ENCODE data around the gene KNTC1.
"Not testable (repeated sequence)": the region's sequence is repeated elsewhere in the genome, so short reads cannot be mapped to it uniquely, and the experiment has no call there.

DNA sequence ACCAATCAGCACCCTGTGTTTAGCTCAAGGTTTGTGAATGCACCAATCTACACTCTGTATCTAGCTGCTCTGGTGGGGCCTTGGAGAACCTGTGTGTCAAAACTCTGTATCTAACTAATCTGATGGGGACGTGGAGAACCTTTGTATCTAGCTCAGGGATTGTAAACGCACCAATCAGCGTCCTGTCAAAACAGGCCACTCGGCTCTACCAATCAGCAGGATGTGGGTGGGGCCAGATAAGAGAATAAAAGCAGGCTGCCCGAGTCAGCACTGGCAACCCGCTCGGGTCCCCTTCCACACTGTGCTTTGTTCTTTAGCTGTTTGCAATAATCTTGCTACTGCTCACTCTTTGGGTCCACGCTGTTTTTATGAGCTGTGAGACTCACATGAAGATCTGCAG, 65.5 kb downstream of the KNTC1 start:
- TF ChIP-seq, protein P1, sequence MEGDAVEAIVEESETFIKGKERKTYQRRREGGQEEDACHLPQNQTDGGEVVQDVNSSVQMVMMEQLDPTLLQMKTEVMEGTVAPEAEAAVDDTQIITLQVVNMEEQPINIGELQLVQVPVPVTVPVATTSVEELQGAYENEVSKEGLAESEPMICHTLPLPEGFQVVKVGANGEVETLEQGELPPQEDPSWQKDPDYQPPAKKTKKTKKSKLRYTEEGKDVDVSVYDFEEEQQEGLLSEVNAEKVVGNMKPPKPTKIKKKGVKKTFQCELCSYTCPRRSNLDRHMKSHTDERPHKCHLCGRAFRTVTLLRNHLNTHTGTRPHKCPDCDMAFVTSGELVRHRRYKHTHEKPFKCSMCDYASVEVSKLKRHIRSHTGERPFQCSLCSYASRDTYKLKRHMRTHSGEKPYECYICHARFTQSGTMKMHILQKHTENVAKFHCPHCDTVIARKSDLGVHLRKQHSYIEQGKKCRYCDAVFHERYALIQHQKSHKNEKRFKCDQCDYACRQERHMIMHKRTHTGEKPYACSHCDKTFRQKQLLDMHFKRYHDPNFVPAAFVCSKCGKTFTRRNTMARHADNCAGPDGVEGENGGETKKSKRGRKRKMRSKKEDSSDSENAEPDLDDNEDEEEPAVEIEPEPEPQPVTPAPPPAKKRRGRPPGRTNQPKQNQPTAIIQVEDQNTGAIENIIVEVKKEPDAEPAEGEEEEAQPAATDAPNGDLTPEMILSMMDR (IDR thresholded peaks at IDR 0.05) = not testable (repeated sequence)
- not testable (repeated sequence) for TF ChIP-seq POLR2A (IDR thresholded peaks at IDR 0.05)
